Measurements from ENCODE around the gene SRPK2. TPM values are rescaled to one million over a fixed set of nuclear protein-coding genes. Genes with fewer than 3 reads are reported as not detected.

SRPK2 gene
- total and polyA plus RNA-seq, 2 of the 8 experiments (the other 6 are each of a cell fraction or from before 2014, with no cell fraction given), result 10.0 to 47.1 TPM

DNA sequence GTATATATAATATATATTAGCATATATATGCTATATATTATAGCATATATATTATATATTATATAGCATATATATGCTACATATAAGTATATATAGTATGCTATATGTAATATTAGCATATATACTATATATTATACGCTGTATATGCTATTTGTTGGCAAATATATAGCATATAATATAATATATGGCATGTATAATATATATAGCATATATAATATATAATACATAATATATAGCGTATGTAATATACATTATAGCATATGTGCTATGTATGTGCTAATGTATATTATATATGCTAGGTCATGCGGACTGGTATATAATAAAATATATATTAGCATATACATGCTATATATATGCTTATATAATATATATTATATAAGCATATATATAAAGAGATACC lies 301.9 kb downstream of the SRPK2 start:
- H3K4ac ChIP-seq (replicated peaks; ENCODE audit: insufficient read length, low read depth, low read length), result no peak overlapping the region
- H3K4me3 ChIP-seq (ENCODE audit: extremely low read depth in 1 of 4, insufficient read depth in 2 of 4, low read depth in 3 of 4, low read length in 4 of 4), result no peak overlapping the region
- no peak overlapping the region for H3K18ac ChIP-seq (ENCODE audit: extremely low read depth, low read length)
- DNase-seq (ENCODE audit: low read depth in 1 of 2, low spot score in 2 of 2) (no peak), FAIRE-seq (no peak)
- H3K27me3 ChIP-seq (replicated peaks in 1 of 4; ENCODE audit: control insufficient read depth in 3 of 4, extremely low read depth in 1 of 4, insufficient read depth in 3 of 4, low read length in 3 of 4), result no peaks in the 10 kb centered on the region
- no peak overlapping the region for H3K23ac ChIP-seq (ENCODE audit: insufficient read length)
- no peak overlapping the region for H4K8ac ChIP-seq (ENCODE audit: extremely low read depth, insufficient read depth, low read length)
- no peak overlapping the region for H3K9ac ChIP-seq (replicated peaks in 1 of 4; ENCODE audit: extremely low read depth in 1 of 4, low read depth in 3 of 4, low read length in 3 of 4)
- H3K23me2 ChIP-seq (ENCODE audit: low read depth, low read length), result no peaks in the 10 kb centered on the region
- no peak overlapping the region for H3K4me2 ChIP-seq (ENCODE audit: insufficient read depth in 1 of 2, low read depth in 2 of 2, low read length in 2 of 2)
- H2BK120ac ChIP-seq (replicated peaks; ENCODE audit: low read depth, low read length), result no peak overlapping the region
- no peaks in the 10 kb centered on the region; the same call in 1 of the 2 replicates for H3K79me1 ChIP-seq (ENCODE audit: low read depth, low read length)
- no peak overlapping the region for H2AFZ ChIP-seq (ENCODE audit: low read length)
- H3K56ac ChIP-seq (replicated peaks; ENCODE audit: insufficient read length, low read depth, low read length), result no peak overlapping the region
- H3K36me3 ChIP-seq (ENCODE audit: control insufficient read depth in 2 of 4, insufficient read depth in 4 of 4, low read length in 3 of 4), result peaks cover 4 to 64% (median 20%) of the 10 kb centered on the region in 4 experiments; a peak in 5 of 8 replicates
- no peaks in the 10 kb centered on the region for H3K4me1 ChIP-seq (replicated peaks in 1 of 4; ENCODE audit: control insufficient read depth in 3 of 4, insufficient read depth in 4 of 4, low read length in 3 of 4)
- no peak overlapping the region for H2AK5ac ChIP-seq (ENCODE audit: low read depth, low read length)
- no peak overlapping the region for H2BK12ac ChIP-seq (ENCODE audit: low read depth, low read length)
- H2BK5ac ChIP-seq (ENCODE audit: low read depth, low read length), result no peak overlapping the region
- no peaks in the 10 kb centered on the region; a peak in 1 of 4 replicates for H3K79me2 ChIP-seq (ENCODE audit: control insufficient read depth in 1 of 2, insufficient read depth in 2 of 2, low read length in 2 of 2)
- no peak overlapping the region for H2BK15ac ChIP-seq (ENCODE audit: low read length)
- no peak overlapping the region for H4K5ac ChIP-seq (ENCODE audit: insufficient read length, low read depth, low read length)
- 95% methylated on average over 3 of the region's 3 CpGs; no CpG with 5 or more reads in 1 of the 2 experiments for WGBS, 2 experiments (ENCODE audit: extremely low coverage in 1 of 2, insufficient coverage in 1 of 2, insufficient read length in 1 of 2, insufficient replicate concordance in 2 of 2, low coverage in 1 of 2, low lambda C conversion rate in 2 of 2, missing lambda C conversion rate in 1 of 2)
- ChIA-PET CTCF (ENCODE audit: partially characterized antibody) (interaction anchor here (0.6 to 1.1 kb wide), 2 partner anchors 8 to 105 kb away, joined by 3 to 4 read pairs; no protein-coding TSS in a partner anchor), POLR2A (ENCODE audit: partially characterized antibody) (no interaction called here)
- peaks cover 0 to 2% of the 10 kb centered on the region in 2 experiments for H4K20me1 ChIP-seq (replicated peaks in 1 of 2; ENCODE audit: control insufficient read depth in 1 of 2, insufficient read depth in 2 of 2, low read length in 2 of 2)
- no peaks in the 10 kb centered on the region for H3K9me3 ChIP-seq (ENCODE audit: insufficient read depth in 2 of 2, low read depth in 1 of 2, low read length in 1 of 2)
- no peak overlapping the region for H4K91ac ChIP-seq (replicated peaks; ENCODE audit: insufficient read length, low read length)
- no peak overlapping the region for H3K14ac ChIP-seq (ENCODE audit: insufficient read length)
- H3K27ac ChIP-seq (ENCODE audit: low read depth, low read length), result no peak overlapping the region
- H2BK20ac ChIP-seq (ENCODE audit: low read length), result no peak overlapping the region
- TF ChIP-seq TEAD4 (IDR thresholded peaks at IDR 0.05; ENCODE audit: low read depth, low read length) (no peak), RAD21 (IDR thresholded peaks at IDR 0.05 in 1 of 2, conservative IDR thresholded peaks at IDR 0.05 in 1 of 2; ENCODE audit: low read depth in 2 of 2, low read length in 2 of 2) (no peak), CHD1 (IDR thresholded peaks at IDR 0.05; ENCODE audit: low read depth, low read length) (no peak), CEBPB (IDR thresholded peaks at IDR 0.05; ENCODE audit: low read depth, low read length) (no peak), KDM4A (IDR thresholded peaks at IDR 0.05; ENCODE audit: low read depth, low read length, severe bottlenecking) (no peak), SIX5 (IDR thresholded peaks at IDR 0.05; ENCODE audit: low read depth, low read length) (no peak), SP4 (IDR thresholded peaks at IDR 0.05; ENCODE audit: low read length) (no peak)
- TF ChIP-seq, protein P1, sequence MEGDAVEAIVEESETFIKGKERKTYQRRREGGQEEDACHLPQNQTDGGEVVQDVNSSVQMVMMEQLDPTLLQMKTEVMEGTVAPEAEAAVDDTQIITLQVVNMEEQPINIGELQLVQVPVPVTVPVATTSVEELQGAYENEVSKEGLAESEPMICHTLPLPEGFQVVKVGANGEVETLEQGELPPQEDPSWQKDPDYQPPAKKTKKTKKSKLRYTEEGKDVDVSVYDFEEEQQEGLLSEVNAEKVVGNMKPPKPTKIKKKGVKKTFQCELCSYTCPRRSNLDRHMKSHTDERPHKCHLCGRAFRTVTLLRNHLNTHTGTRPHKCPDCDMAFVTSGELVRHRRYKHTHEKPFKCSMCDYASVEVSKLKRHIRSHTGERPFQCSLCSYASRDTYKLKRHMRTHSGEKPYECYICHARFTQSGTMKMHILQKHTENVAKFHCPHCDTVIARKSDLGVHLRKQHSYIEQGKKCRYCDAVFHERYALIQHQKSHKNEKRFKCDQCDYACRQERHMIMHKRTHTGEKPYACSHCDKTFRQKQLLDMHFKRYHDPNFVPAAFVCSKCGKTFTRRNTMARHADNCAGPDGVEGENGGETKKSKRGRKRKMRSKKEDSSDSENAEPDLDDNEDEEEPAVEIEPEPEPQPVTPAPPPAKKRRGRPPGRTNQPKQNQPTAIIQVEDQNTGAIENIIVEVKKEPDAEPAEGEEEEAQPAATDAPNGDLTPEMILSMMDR (IDR thresholded peaks at IDR 0.05; ENCODE audit: control extremely low read depth in 1 of 3, insufficient read depth in 1 of 3, low read depth in 1 of 3, low read length in 3 of 3), result no peak
- TF ChIP-seq, protein P2, sequence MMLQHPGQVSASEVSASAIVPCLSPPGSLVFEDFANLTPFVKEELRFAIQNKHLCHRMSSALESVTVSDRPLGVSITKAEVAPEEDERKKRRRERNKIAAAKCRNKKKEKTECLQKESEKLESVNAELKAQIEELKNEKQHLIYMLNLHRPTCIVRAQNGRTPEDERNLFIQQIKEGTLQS (IDR thresholded peaks at IDR 0.05; ENCODE audit: insufficient read depth, low read depth, low read length), result no peak
